ENCODE data around the gene AGPAT4.

AGPAT4 gene

DNA sequence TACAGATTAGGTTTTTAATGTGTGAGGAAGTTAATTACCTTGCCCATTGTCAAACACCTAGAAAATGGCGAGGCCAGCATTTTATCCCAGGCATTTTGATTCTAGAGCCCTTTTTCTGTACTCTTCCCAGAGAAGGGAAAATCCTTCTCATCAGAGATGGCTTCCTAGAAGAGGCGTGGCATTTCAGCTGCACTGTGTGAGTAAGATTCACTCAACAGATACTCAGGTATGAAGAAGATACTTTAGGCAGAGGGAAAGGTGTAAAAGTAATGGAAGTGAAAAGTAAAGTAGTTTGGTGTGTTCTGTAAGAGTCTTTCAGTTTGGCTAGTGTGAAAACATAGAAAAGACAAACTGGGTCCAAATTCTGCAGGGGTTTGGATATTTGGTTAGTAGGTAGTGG lies 168.5 kb downstream of the AGPAT4 start:
- no peak for DNase-seq

GRCh38 chr6:161104966-161105365 lies 168.9 kb downstream of the AGPAT4 start:
- DNase-seq, result no peak

DNA sequence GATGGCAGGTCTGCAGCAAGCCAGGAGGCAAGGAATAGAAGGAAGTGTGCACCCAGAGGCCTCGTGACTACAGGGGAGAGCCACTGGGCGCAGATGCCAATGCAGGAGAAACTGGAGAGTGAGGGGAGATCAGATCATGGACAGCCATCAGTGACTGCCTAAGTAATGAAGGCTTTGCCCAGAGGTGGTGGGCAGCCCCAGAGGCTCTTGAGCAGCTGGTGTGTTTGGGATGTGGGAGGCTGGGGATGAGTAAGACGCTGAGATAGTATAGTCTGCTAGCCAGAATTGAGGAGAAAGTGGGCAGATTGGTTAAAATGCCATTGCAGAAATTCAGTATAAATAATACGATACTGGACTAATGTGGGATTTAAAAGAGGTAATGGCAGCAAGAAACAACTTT lies 170.4 kb downstream of the AGPAT4 start:
- no peak for DNase-seq

- DNase-seq, result no peak
These were observed 172.3 kb downstream of the AGPAT4 start for GRCh38 chr6:161101517-161101916.

- no peak for DNase-seq
These were observed 173.8 kb downstream of the AGPAT4 start for GRCh38 chr6:161100072-161100471.

DNA sequence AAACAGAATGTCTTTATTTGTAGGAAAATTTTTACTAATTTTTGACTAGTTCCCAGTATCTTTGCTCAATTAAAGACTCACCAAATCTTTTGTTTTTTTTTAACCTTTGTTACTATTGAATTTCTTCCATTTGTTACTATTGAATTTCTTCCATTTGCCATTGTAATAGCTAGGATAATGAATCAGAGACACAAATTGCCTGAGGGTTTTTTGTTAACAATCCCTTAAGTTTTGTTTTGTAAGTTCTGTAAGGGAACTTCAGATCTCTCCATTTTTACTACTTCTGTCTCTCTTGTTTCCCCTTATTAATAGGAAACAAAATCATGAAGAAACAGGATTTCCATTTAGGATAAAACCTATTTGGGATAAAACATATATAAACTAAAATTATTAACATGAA lies 177.9 kb downstream of the AGPAT4 start:
- DNase-seq, result no peak

DNA sequence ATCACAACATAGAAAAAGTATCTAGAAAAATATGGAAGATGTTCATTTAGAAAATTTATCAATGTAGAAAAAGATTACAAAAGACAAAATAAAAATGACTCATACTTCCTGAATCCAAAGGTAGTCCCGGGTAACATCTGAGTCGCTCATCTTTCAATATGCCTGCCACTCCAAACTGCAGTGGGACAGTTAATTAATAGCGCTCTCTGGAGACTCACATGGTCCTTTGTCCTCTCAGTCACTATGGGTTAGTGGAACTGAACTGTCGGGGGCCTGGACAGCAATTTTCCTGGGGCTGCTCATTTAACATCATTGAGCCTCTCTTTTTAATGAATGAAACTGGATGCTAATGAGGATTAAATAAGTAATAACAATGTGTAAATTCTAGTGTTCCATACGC lies 178.9 kb downstream of the AGPAT4 start:
- no peak for DNase-seq

DNA sequence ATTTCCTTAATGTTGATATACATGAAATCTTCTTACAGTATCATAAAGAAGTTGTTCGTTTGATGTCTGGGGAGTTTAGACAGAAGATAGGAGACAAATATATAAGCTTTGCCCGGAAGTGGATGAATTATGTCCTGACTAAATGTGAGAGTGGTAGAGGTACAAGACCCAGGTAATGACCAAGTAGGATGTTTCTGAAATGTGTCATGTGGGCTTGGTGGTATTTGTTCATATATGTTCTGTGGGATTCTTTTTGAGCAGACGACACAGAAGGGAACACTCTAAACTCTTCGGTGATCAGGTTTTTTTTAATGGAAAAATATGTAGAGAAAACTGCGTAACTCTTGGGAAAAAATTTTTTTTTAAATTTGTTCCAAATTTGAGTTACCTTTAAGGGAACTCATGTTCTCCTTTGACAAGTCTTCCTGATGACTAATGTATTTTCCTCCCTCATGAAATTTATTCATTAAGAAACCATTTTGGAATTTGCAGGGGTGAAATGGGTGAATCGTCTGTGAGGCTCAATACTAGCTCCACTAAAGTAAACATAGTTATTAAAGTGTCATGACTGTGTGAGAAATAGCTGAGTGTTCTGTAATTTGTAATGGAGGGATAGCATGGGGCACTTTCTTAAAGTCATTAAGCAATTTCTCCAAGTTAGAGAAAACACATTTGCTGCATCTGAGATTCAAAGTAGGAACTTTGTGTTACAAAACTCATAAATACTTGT lies 181.7 kb downstream of the AGPAT4 start:
- DNase-seq, result no peak

- no peak for DNase-seq
These were observed 182.7 kb downstream of the AGPAT4 start for GRCh38 chr6:161091151-161091550.

- DNase-seq, result no peak
These were observed 185.1 kb downstream of the AGPAT4 start for GRCh38 chr6:161088676-161089328.

DNA sequence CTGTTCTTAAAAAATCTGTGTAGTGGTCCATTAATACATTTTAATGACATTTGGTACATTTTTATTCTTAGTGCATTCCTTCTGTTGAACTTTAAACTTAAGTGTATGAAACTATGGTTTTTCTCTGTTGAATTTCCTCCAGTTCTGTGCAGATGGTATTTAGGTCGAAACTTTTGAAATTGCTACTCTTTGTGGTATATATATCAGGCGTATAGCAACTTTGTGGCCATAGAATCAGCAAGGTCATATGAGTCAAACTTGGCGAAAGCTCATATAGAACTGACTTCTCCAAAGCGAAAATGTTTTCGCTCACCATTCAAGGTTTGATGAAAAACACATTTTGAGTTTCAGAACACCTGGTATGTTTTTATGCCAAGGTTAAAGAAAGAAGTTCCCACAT lies 188.6 kb downstream of the AGPAT4 start:
- no peak for DNase-seq

DNA sequence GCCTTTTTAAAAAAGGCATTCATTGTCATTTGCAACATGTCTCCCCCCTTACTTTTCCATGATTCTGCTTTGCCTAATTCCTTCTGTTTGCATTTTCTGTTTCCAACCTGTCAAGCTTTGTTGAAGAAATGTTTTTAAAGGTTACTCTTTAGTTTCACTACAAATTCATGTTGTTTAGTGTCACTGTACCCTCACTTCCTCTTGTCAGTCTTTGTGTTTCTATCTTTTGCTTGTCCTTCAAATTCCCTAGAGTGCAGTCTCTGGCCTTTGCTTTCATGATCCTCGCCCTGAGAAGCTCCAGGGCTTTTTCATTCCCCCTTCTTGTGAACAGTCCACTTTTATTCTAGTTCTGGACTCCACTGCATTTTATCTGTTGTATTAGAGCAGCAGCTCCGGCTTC lies 191.6 kb downstream of the AGPAT4 start:
- no peak for DNase-seq

- DNase-seq, result no peak
These were observed 193.4 kb downstream of the AGPAT4 start for GRCh38 chr6:161080263-161080970.

Measured in NCI-H2227 treated with DMSO at 0.1 percent for 48 hours (cell line).